HG03378 (cell line): ENCODE measurements around the gene TIGD2.

Source experiments
- ATAC-seq: cut with Tn5 transposase; IDR thresholded peaks from one replicate; pipeline ENCODE4 v1.9.1; 2021; ENCODE audit warnings: mild to moderate bottlenecking, moderate library complexity; ENCODE audit not compliant: unreplicated experiment

Gene TIGD2

DNA sequence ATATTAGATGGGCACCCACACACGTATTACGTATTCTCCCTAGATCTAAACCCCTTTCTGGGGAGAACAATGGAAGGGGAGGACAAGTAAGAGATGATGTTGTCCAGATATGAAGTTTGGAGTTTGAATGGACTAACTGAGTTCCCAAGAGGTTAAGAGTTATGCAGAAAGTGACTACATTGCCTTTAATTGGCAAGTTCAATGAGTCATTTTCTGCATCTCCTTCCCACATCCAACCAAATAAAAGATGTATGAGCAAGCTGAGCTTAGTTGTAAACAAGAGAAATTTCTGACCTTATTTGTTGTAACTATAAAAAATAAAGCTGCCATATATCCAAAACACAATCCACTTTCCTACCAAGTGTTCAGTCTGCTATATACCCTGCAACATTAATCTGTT lies 50.5 kb downstream of the TIGD2 start:
- ATAC-seq: no peak

GRCh38 chr4:89162496-89162895 lies 51.2 kb downstream of the TIGD2 start:
- ATAC-seq: no peak

DNA sequence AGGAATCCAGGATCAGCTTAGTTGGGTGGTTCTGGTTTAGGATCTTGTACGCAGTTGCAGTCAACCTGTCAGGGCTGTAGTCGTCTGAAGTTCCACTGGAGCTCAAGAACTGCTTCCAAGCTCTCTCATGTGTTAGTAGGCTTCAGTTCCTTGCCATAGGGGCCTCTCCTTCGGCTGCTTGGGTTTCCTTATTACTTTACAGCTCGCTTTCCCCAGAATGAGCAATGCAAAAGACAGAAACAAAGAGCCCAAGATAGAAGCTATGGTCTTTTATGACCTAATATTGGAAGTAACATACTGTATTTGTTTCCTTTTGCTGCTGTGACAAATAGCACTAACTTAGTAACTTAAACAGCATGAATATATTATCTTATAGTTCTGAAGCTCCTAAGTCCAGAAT lies 51.7 kb downstream of the TIGD2 start:
- no peak for ATAC-seq

GRCh38 chr4:89164400-89164799 lies 53.1 kb downstream of the TIGD2 start:
- no peak for ATAC-seq
